ENCODE measurements around the gene MOCS2. TPM values are rescaled to one million over a fixed set of nuclear protein-coding genes. Genes with fewer than 3 reads are reported as not detected.

Gene MOCS2
- total and polyA plus RNA-seq, 2 donors = 43.5 to 50.2 TPM

GRCh38 chr5:53087171-53087570 lies 22.4 kb downstream of the MOCS2 start:
- DNase-seq (ENCODE audit: extremely low spot score) = no peak
- H3K36me3 ChIP-seq (ENCODE audit: insufficient read depth) = no peaks in the 10 kb centered on the region
- H3K4me1 ChIP-seq (ENCODE audit: insufficient read depth) = no peaks in the 10 kb centered on the region
- H3K4me3 ChIP-seq (ENCODE audit: low read depth, low read length) = no peak overlapping the region
- WGBS = 95% methylated on average over 1 of the region's 1 CpG
- H3K27ac ChIP-seq (ENCODE audit: low read depth) = no peak overlapping the region

DNA sequence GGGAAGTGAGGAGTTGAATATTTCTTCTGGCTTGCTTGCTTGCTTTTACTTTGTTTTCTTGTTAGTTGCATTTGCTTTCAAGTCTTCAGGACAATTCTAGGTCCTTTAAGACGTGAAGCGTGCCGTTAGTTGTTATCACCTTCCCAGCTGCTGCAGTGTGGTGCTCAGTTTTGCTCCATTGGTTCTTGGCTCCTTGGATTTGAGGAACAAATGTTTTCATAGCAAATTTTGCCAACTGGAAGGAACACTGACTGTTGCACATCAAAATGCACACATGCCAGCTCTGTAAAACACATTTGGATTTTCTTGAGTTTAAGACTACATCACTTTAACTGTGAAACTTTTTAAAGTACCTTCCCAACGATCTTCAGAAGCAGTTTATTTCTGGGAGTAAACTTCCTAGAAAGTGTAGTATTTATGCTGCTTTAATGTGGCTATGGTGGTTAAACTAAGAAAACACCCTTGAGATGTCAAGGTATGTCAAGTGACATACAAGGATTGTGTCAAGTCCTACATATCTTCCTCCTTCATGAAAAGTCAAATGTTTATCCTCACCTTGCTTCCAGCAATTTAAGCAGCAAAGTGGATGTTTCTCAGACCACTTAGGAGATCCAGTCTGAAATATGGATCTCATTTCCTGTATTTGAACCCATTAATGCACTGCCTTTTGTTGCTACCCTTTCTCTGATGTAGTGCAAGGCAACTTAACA lies 24.9 kb downstream of the MOCS2 start:
- H3K4me1 ChIP-seq (ENCODE audit: insufficient read depth) = no peaks in the 10 kb centered on the region
- H3K4me3 ChIP-seq (ENCODE audit: low read depth, low read length) = no peak overlapping the region
- 63% methylated on average over 4 of the region's 4 CpGs for WGBS
- DNase-seq (ENCODE audit: extremely low spot score) = no peak
- no peak overlapping the region for H3K27ac ChIP-seq (ENCODE audit: low read depth)
- no peaks in the 10 kb centered on the region for H3K36me3 ChIP-seq (ENCODE audit: insufficient read depth)

DNA sequence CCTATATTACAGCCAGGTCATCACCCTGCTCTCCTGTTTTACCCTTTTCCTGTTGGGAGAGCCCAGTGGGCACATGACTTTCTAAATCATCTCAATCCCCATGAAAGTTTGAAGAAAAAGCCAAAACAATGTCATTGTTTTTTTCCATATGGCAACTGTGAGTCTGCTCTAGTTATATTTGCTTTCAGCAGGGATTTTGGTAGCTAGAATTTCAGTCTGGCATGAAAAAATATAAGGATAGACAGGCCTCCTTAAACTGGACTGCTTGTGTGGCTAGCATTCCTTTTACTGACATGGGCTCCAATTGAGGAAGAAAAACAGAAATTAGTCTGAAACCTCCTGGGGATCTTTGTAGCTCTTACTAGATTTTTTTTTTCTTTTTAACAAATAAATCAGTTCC lies 25.6 kb downstream of the MOCS2 start:
- Histone ChIP-seq H3K36me3 (ENCODE audit: insufficient read depth) (no peaks in the 10 kb centered on the region), H3K4me1 (ENCODE audit: insufficient read depth) (no peaks in the 10 kb centered on the region), H3K27ac (ENCODE audit: low read depth) (no peak overlapping the region), H3K4me3 (ENCODE audit: low read depth, low read length) (no peak overlapping the region)
- no peak for DNase-seq (ENCODE audit: extremely low spot score)

DNA sequence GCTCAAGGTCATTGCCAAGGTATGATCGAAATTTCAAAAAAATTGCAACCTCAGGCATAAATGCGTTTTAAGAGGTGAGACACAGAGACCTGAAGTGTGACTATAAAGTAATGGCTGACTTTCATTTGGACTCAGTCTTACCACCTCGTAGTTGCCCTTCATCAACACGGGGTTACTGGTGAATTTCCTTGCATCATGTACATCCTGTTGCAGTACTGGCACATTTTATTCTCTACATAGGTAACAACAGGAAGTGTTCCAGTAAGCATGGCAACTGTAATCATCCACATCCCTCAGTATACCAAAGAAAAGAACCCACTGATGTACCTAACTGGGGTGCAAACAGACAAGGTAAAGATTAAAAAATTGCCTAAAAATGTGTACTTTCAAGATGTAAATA lies 29.3 kb downstream of the MOCS2 start:
- Histone ChIP-seq H3K36me3 (ENCODE audit: insufficient read depth) (peaks cover 4% of the 10 kb centered on the region), H3K4me3 (ENCODE audit: low read depth, low read length) (no peak overlapping the region), H3K27ac (ENCODE audit: low read depth) (no peak overlapping the region), H3K4me1 (ENCODE audit: insufficient read depth) (no peaks in the 10 kb centered on the region)
- DNase-seq (ENCODE audit: extremely low spot score) = no peak
- 91% methylated on average over 4 of the region's 4 CpGs for WGBS

DNA sequence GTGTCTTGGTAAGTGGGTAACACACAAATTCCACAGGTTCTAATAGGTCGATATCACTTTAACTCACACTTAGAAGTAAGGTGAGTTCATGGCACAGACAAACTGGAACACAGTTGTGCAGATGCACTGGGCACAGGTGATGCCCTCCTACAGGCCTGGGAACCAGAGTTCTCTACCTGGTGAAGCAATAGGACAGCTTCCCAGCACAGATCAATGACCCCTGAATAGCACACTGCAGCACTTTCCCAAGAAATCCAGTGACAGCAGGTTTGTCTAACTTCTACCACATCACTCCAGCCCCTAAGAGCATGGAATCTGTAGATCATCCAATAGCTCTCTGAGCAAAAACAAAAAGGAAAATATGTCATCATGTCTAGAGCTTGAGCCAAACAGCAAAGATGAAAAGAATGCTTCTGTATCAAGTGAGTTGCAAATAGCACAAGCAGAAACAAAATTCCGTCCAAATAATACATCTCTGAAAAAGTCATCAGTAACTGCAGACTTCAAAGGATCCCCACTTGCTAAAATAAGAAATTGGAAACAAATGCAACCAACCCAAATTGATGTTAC lies 33.5 kb downstream of the MOCS2 start:
- WGBS = 81% methylated on average over 2 of the region's 2 CpGs

GRCh38 chr5:53073348-53073747 lies 36.2 kb downstream of the MOCS2 start:
- H3K36me3 ChIP-seq (ENCODE audit: insufficient read depth) = peaks cover 4% of the 10 kb centered on the region
- no peaks in the 10 kb centered on the region for H3K4me1 ChIP-seq (ENCODE audit: insufficient read depth)
- no peak overlapping the region for H3K27ac ChIP-seq (ENCODE audit: low read depth)
- WGBS = 37% methylated on average over 2 of the region's 2 CpGs
- DNase-seq (ENCODE audit: extremely low spot score) = no peak
- no peak overlapping the region for H3K4me3 ChIP-seq (ENCODE audit: low read depth, low read length)

More for the DNA sequence above, 33.5 kb downstream of the MOCS2 start:
- H3K4me1 ChIP-seq (ENCODE audit: insufficient read depth) = no peaks in the 10 kb centered on the region
- no peak overlapping the region for H3K4me3 ChIP-seq (ENCODE audit: low read depth, low read length)
- peaks cover 4% of the 10 kb centered on the region for H3K36me3 ChIP-seq (ENCODE audit: insufficient read depth)
- no peak for DNase-seq (ENCODE audit: extremely low spot score)
- no peak overlapping the region for H3K27ac ChIP-seq (ENCODE audit: low read depth)

GRCh38 chr5:53071738-53072137 lies 37.8 kb downstream of the MOCS2 start:
- Histone ChIP-seq H3K27ac (ENCODE audit: low read depth) (no peak overlapping the region), H3K4me1 (ENCODE audit: insufficient read depth) (no peaks in the 10 kb centered on the region), H3K4me3 (ENCODE audit: low read depth, low read length) (no peak overlapping the region), H3K36me3 (ENCODE audit: insufficient read depth) (peaks cover 9% of the 10 kb centered on the region)
- WGBS = 54% methylated on average over 2 of the region's 2 CpGs
- no peak for DNase-seq (ENCODE audit: extremely low spot score)

DNA sequence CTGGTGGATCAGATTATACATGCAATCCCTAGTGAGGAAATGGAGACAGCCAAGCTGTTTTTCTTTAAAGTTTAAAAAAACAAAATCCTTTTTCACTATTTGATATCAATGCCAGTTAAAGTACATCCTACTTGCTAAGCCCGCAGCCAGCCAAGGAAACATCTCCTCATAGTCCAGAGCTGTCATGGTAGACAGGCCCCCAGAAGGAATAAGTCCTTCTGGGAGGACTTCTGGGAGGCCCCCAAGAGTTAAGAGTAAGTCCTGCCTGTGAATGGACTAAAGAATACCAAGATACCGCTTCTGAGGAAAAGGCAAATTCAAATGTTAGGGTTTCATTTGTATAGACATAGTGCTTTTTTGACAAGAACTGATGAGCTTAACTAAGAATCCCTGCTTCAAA lies 38.3 kb downstream of the MOCS2 start:
- 70% methylated on average over 2 of the region's 2 CpGs for WGBS
- no peak for DNase-seq (ENCODE audit: extremely low spot score)
- Histone ChIP-seq H3K4me3 (ENCODE audit: low read depth, low read length) (no peak overlapping the region), H3K36me3 (ENCODE audit: insufficient read depth) (peaks cover 9% of the 10 kb centered on the region), H3K27ac (ENCODE audit: low read depth) (no peak overlapping the region), H3K4me1 (ENCODE audit: insufficient read depth) (no peaks in the 10 kb centered on the region)

GRCh38 chr5:53069626-53070025 lies 39.9 kb downstream of the MOCS2 start:
- Histone ChIP-seq H3K4me1 (ENCODE audit: insufficient read depth) (no peaks in the 10 kb centered on the region), H3K36me3 (ENCODE audit: insufficient read depth) (peaks cover 6% of the 10 kb centered on the region), H3K4me3 (ENCODE audit: low read depth, low read length) (no peak overlapping the region), H3K27ac (ENCODE audit: low read depth) (no peak overlapping the region)
- WGBS = 91% methylated on average over 5 of the region's 5 CpGs
- DNase-seq (ENCODE audit: extremely low spot score) = no peak

- Histone ChIP-seq H3K36me3 (ENCODE audit: insufficient read depth) (peaks cover 6% of the 10 kb centered on the region), H3K27ac (ENCODE audit: low read depth) (no peak overlapping the region), H3K4me3 (ENCODE audit: low read depth, low read length) (no peak overlapping the region), H3K4me1 (ENCODE audit: insufficient read depth) (no peaks in the 10 kb centered on the region)
- DNase-seq (ENCODE audit: extremely low spot score) = no peak
- WGBS = 81% methylated on average over 4 of the region's 4 CpGs
These were observed 41.2 kb downstream of the MOCS2 start for GRCh38 chr5:53068291-53068836.

GRCh38 chr5:53067641-53068040 lies 41.9 kb downstream of the MOCS2 start:
- no peaks in the 10 kb centered on the region for H3K4me1 ChIP-seq (ENCODE audit: insufficient read depth)
- H3K4me3 ChIP-seq (ENCODE audit: low read depth, low read length) = no peak overlapping the region
- no peak overlapping the region for H3K27ac ChIP-seq (ENCODE audit: low read depth)
- peaks cover 6% of the 10 kb centered on the region for H3K36me3 ChIP-seq (ENCODE audit: insufficient read depth)
- no peak for DNase-seq (ENCODE audit: extremely low spot score)
- 51% methylated on average over 1 of the region's 1 CpG for WGBS

DNA sequence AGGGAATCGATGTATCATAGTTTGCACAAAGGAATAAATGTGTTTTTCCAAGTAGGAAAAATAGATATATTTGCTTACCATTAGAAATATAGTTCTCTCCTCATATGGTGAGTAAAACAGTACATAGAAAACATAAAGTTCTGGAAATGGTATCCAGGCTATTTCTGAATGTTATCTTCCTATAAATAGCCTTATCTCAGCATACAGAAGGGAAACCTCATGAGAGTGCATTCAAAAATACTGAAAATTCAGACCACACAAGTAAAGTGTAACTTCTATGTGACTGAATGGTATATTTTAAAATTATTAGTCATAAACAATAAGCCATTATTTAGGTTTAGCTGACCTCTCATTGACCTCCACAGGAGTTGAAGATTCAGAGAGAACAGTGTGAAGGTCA lies 43.5 kb downstream of the MOCS2 start:
- 86% methylated on average over 1 of the region's 1 CpG for WGBS
- H3K4me1 ChIP-seq (ENCODE audit: insufficient read depth) = no peaks in the 10 kb centered on the region
- no peak overlapping the region for H3K4me3 ChIP-seq (ENCODE audit: low read depth, low read length)
- no peak for DNase-seq (ENCODE audit: extremely low spot score)
- peaks cover 6% of the 10 kb centered on the region for H3K36me3 ChIP-seq (ENCODE audit: insufficient read depth)
- no peak overlapping the region for H3K27ac ChIP-seq (ENCODE audit: low read depth)

GRCh38 chr5:53063791-53064190 lies 45.8 kb downstream of the MOCS2 start:
- peaks cover 8% of the 10 kb centered on the region for H3K36me3 ChIP-seq (ENCODE audit: insufficient read depth)
- 50% methylated on average over 3 of the region's 3 CpGs for WGBS
- no peak for DNase-seq (ENCODE audit: extremely low spot score)
- no peak overlapping the region for H3K4me3 ChIP-seq (ENCODE audit: low read depth, low read length)
- H3K4me1 ChIP-seq (ENCODE audit: insufficient read depth) = no peaks in the 10 kb centered on the region
- no peak overlapping the region for H3K27ac ChIP-seq (ENCODE audit: low read depth)

DNA sequence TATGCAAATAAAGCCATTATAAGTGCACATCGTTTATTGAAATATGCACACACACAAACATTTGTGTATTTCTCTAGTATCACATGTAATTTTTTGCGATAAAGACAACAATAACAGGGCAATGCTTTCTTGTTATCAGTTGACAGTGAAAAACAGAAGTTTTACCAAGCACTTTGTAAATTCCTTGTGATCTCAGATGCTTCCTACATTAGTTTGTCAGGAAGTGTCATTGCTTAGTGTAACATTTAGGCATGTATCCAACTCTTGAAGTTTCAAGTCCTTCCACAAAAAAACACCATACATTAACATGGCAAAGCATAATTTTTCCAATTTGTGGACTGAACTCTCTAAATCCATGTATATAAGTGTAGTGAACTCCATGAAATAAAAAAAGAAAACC lies 46.4 kb downstream of the MOCS2 start:
- DNase-seq (ENCODE audit: extremely low spot score) = no peak
- H3K4me1 ChIP-seq (ENCODE audit: insufficient read depth) = no peaks in the 10 kb centered on the region
- no peak overlapping the region for H3K27ac ChIP-seq (ENCODE audit: low read depth)
- peaks cover 8% of the 10 kb centered on the region for H3K36me3 ChIP-seq (ENCODE audit: insufficient read depth)
- no peak overlapping the region for H3K4me3 ChIP-seq (ENCODE audit: low read depth, low read length)
- 76% methylated on average over 2 of the region's 2 CpGs for WGBS
